Suprapubic skin (tissue), 4 donors: Measurements from ENCODE around the gene RNU11. TPM values are rescaled to one million over a fixed set of nuclear protein-coding genes. Genes with fewer than 3 reads are reported as not detected.
"Not testable (repeated sequence)": the region's sequence is repeated elsewhere in the genome, so short reads cannot be mapped to it uniquely, and the experiment has no call there.

Experiments used
- DNase-seq, 2 donors: peaks; one replicate each; pipeline ENCODE4 v3.0.0-alpha.2; 2019; ENCODE audit warnings: low spot score in 2 of 2
- H3K27ac ChIP-seq: fragments of 200-600 bp; sonication (generic); one replicate; pipeline ENCODE4 v1.5.1; 2019
- H3K27me3 ChIP-seq: fragments of 200-600 bp; sonication (generic); one replicate; pipeline ENCODE4 v1.5.1; 2019
- H3K36me3 ChIP-seq: fragments of 200-600 bp; sonication (generic); one replicate; pipeline ENCODE4 v1.5.1; 2019
- H3K4me1 ChIP-seq: fragments of 200-600 bp; sonication (generic); one replicate; pipeline ENCODE4 v1.5.1; 2019
- H3K4me3 ChIP-seq: fragments of 200-600 bp; sonication (generic); one replicate; pipeline ENCODE4 v1.5.1; 2019; ENCODE audit warnings: mild to moderate bottlenecking
- H3K9me3 ChIP-seq: fragments of 200-600 bp; sonication (generic); one replicate; pipeline ENCODE4 v1.5.1; 2019
- CTCF ChIP-seq, 2 donors: fragments of 200-600 bp in 1 of 2; fragments of 450-650 bp in 1 of 2; sonication (generic) in 1 of 2; IDR thresholded peaks; one replicate each; pipeline ENCODE4 v1.5.1; 2016 to 2019; ENCODE audit warnings: antibody characterized with exemption in 2 of 2, mild to moderate bottlenecking in 1 of 2, moderate library complexity in 1 of 2
- EP300 ChIP-seq: sonication (generic); formaldehyde crosslinking; IDR thresholded peaks from one replicate; pipeline ENCODE4 v1.6.1; 2017; ENCODE audit warnings: antibody characterized with exemption
- POLR2A ChIP-seq, 2 donors: fragments of 450-650 bp; IDR thresholded peaks; one replicate each; pipeline ENCODE4 v1.6.1; 2017; ENCODE audit warnings: antibody characterized with exemption in 2 of 2, mild to moderate bottlenecking in 2 of 2, moderate library complexity in 2 of 2
- POLR2AphosphoS5 ChIP-seq, 3 donors: sonication (generic); formaldehyde crosslinking; IDR thresholded peaks; one replicate each; pipeline ENCODE4 v1.6.1; 2017; ENCODE audit warnings: antibody characterized with exemption in 3 of 3
- WGBS: methylation state at CpG from one replicate; pipeline ENCODE4 v1.1.5; 2018; 5-methylcytosine and 5-hydroxymethylcytosine counted together
- total RNA-seq, 4 donors: library from RNA; depleted of rRNA; stranded (reverse); fragments of >200 nt; gene quantifications; one replicate each; pipeline ENCODE4 v1.1.0, GENCODE V29; 2016

Gene RNU11
- total RNA-seq, 4 donors from 2014 or later: not detected

DNA sequence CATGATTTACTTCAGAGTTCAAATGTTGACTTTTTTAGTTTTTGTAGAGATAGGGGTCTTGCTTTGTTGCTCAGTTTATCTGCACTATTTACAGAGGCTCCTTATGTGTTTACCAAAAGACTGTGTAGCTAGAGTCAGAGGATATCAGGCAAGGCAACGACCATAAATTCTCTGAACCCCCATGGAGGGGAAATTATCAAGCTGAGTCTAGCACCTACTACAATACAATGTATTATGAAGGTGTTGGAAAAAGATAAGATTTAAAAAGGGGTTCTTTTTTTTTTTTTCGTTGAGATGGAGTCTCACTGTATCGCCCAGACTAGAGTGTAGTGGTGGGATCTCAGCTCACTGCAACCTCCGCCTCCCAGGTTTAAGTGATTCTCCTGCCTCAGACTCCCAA, 36.5 kb downstream of the RNU11 start:
- H3K4me1 ChIP-seq: no peaks in the 10 kb centered on the region
- H3K4me3 ChIP-seq: no peak overlapping the region
- no peaks in the 10 kb centered on the region for H3K9me3 ChIP-seq
- no peak for DNase-seq
- WGBS: 90% methylated on average over 4 of the region's 4 CpGs
- peaks cover 38% of the 10 kb centered on the region for H3K36me3 ChIP-seq
- TF ChIP-seq POLR2A (IDR thresholded peaks at IDR 0.05) (no peak), CTCF (IDR thresholded peaks at IDR 0.05) (no peak), EP300 (no peak), POLR2AphosphoS5 (IDR thresholded peaks at IDR 0.05) (no peak)
- no peak overlapping the region for H3K27ac ChIP-seq
- H3K27me3 ChIP-seq: no peaks in the 10 kb centered on the region

- H3K36me3 ChIP-seq: peaks cover 54% of the 10 kb centered on the region
- DNase-seq, H3K4me3 ChIP-seq, H3K27ac ChIP-seq, H3K27me3 ChIP-seq, H3K4me1 ChIP-seq, H3K9me3 ChIP-seq: not testable (repeated sequence)
- 89% methylated on average over 1 of the region's 1 CpG for WGBS
Observed at GRCh38 chr1:28691627-28692026, 43.2 kb downstream of the RNU11 start.

Other genes starting within 250 kb of the RNU11 start
- gene RCC1, start 142.6 kb upstream of the RNU11 start, total RNA-seq: 10 to 100 TPM; 19.8 to 36.8 (median 25.3) TPM
- gene TRNAU1AP, start 95.5 kb upstream of the RNU11 start, total RNA-seq: 10 to 100 TPM; 17.6 to 36.7 (median 21.5) TPM
- 1 to 10 TPM in 2 of 4 donors, under 1 TPM in 1, not detected in 1; 0.70 to 1.4 (median 1.4) TPM for gene RAB42, start 56.3 kb upstream of the RNU11 start, total RNA-seq
- gene TAF12, start 5.5 kb upstream of the RNU11 start, total RNA-seq: 10 to 100 TPM; 25.7 to 29.9 (median 27.3) TPM
- 10 to 100 TPM; 11.6 to 17.4 (median 14.5) TPM for gene GMEB1, start 20.2 kb downstream of the RNU11 start, total RNA-seq
- gene YTHDF2, start 88.3 kb downstream of the RNU11 start, total RNA-seq: 100 to 1,000 TPM in 1 of 4 donors, 10 to 100 TPM in 3; 64.8 to 120 (median 84.9) TPM
- gene OPRD1, start 163.6 kb downstream of the RNU11 start, total RNA-seq: not detected